ENCODE measurements around the gene HOXD9. TPM values are rescaled to one million over a fixed set of nuclear protein-coding genes. Genes with fewer than 3 reads are reported as not detected.

Gene HOXD9
- total RNA-seq, 4 donors from 2014 or later, result 0.47 to 2.9 (median 1.2) TPM

- no peaks in the 10 kb centered on the region for H3K9me3 ChIP-seq
- WGBS, 2 donors (ENCODE audit: low coverage in 1 of 2), result 0 to 6% methylated on average over 5 to 10 of the region's 29 CpGs
- no peak overlapping the region for H3K27ac ChIP-seq
- ATAC-seq, result no peak
- peaks cover 0 to 32% (median 15%) of the 10 kb centered on the region in 3 donors for H3K4me1 ChIP-seq
- H3K27me3 ChIP-seq, result peaks cover 99% of the 10 kb centered on the region
- H3K36me3 ChIP-seq, result no peaks in the 10 kb centered on the region
- H3K4me3 ChIP-seq, result no peak overlapping the region
- TF ChIP-seq POLR2AphosphoS5 (IDR thresholded peaks at IDR 0.05) (no peak), POLR2A (IDR thresholded peaks at IDR 0.05) (no peak), CTCF (IDR thresholded peaks at IDR 0.05) (no peak), EP300 (IDR thresholded peaks at IDR 0.05) (no peak)
These were observed 10.6 kb upstream of the HOXD9 start for GRCh38 chr2:176111846-176112374.

GRCh38 chr2:176112375-176113302, 9.9 kb upstream of the HOXD9 start:
- Histone ChIP-seq H3K4me3 (no peak overlapping the region), H3K36me3 (no peaks in the 10 kb centered on the region), H3K4me1 (peaks cover 0 to 25% (median 11%) of the 10 kb centered on the region in 3 donors), H3K27ac (no peak overlapping the region), H3K9me3 (no peaks in the 10 kb centered on the region), H3K27me3 (peaks cover 100% of the 10 kb centered on the region)
- WGBS, 2 donors (ENCODE audit: low coverage in 1 of 2), result 0 to 13% methylated on average over 6 to 8 of the region's 40 CpGs
- no peak for ATAC-seq
- TF ChIP-seq CTCF (IDR thresholded peaks at IDR 0.05) (no peak), EP300 (IDR thresholded peaks at IDR 0.05) (no peak)

- H3K36me3 ChIP-seq, result no peaks in the 10 kb centered on the region
- peaks cover 0 to 9% (median 0%) of the 10 kb centered on the region in 3 donors for H3K4me1 ChIP-seq
- H3K27me3 ChIP-seq, result peaks cover 100% of the 10 kb centered on the region
- no peak overlapping the region for H3K4me3 ChIP-seq
- no peak overlapping the region for H3K27ac ChIP-seq
- H3K9me3 ChIP-seq, result no peaks in the 10 kb centered on the region
- no peak for ATAC-seq
- WGBS, 2 donors (ENCODE audit: low coverage in 1 of 2), result 9 to 16% methylated on average over 8 to 20 of the region's 26 CpGs
- TF ChIP-seq EP300 (IDR thresholded peaks at IDR 0.05) (no peak), POLR2A (IDR thresholded peaks at IDR 0.05) (no peak)
These were observed 8.2 kb upstream of the HOXD9 start for GRCh38 chr2:176114120-176114929.

GRCh38 chr2:176114930-176115625, 7.4 kb upstream of the HOXD9 start:
- H3K27me3 ChIP-seq, result peaks cover 100% of the 10 kb centered on the region
- no peaks in the 10 kb centered on the region for H3K36me3 ChIP-seq

More at GRCh38 chr2:176114930-176115625, 7.4 kb upstream of the HOXD9 start:
- 17 to 20% methylated on average over 7 to 12 of the region's 16 CpGs for WGBS, 2 donors (ENCODE audit: low coverage in 1 of 2)
- no peak for TF ChIP-seq CTCF (IDR thresholded peaks at IDR 0.05)
- no peak for TF ChIP-seq POLR2AphosphoS5 (IDR thresholded peaks at IDR 0.05)
- no peak for TF ChIP-seq EP300 (IDR thresholded peaks at IDR 0.05)
- TF ChIP-seq POLR2A (IDR thresholded peaks at IDR 0.05), result no peak
- ATAC-seq, result no peak
- Histone ChIP-seq H3K4me3 (no peak overlapping the region), H3K4me1 (peaks cover 0 to 9% (median 0%) of the 10 kb centered on the region in 3 donors), H3K27ac (no peak overlapping the region), H3K9me3 (no peaks in the 10 kb centered on the region)
